ENCODE results near the gene KLF7. TPM values are rescaled to one million over a fixed set of nuclear protein-coding genes. Genes with fewer than 3 reads are reported as not detected.

KLF7 gene
- total RNA-seq, 1 donor from 2014 or later = 35.8 TPM

- H3K4me1 ChIP-seq = peaks cover 51% of the 10 kb centered on the region
- DNase-seq (ENCODE audit: extremely low spot score in 2 of 2) = no peak
- peak overlapping the region; percentile 83 to 88 for H3K4me3 ChIP-seq
- no peaks in the 10 kb centered on the region for H3K27me3 ChIP-seq
- H3K36me3 ChIP-seq = no peaks in the 10 kb centered on the region
- no peaks in the 10 kb centered on the region for H3K9me3 ChIP-seq
- peak overlapping the region; percentile 100 for H3K27ac ChIP-seq
- intact Hi-C loops (cut with DNase I) = loop anchor here (10.0 kb wide), 2 partner anchors 71 to 171 kb away; no protein-coding TSS in a partner anchor
- no peak for TF ChIP-seq CTCF (IDR thresholded peaks at IDR 0.05)
- TF ChIP-seq POLR2AphosphoS5 (IDR thresholded peaks at IDR 0.05; ENCODE audit: insufficient read depth in 1 of 2, low read depth in 1 of 2) = peak; percentile 2 to 17
- no peak for TF ChIP-seq POLR2A (IDR thresholded peaks at IDR 0.05)
Measured at GRCh38 chr2:207163756-207164005, 2.1 kb downstream of the KLF7 start.

- H3K4me1 ChIP-seq = peaks cover 56% of the 10 kb centered on the region
- intact Hi-C loops (cut with DNase I) = loop anchor here (10.0 kb wide), 2 partner anchors 72 to 172 kb away; no protein-coding TSS in a partner anchor
- H3K4me3 ChIP-seq = peak overlapping the region; percentile 83 to 88
- H3K27me3 ChIP-seq = no peaks in the 10 kb centered on the region
- H3K27ac ChIP-seq = peak overlapping the region; percentile 100
- TF ChIP-seq POLR2A (IDR thresholded peaks at IDR 0.05) (peak in 1 of 2 donors; percentile 33), CTCF (IDR thresholded peaks at IDR 0.05) (no peak), POLR2AphosphoS5 (IDR thresholded peaks at IDR 0.05; ENCODE audit: insufficient read depth in 1 of 2, low read depth in 1 of 2) (peak; percentile 48 to 94)
- no peak for DNase-seq (ENCODE audit: extremely low spot score in 2 of 2)
- no peaks in the 10 kb centered on the region for H3K36me3 ChIP-seq
- H3K9me3 ChIP-seq = no peaks in the 10 kb centered on the region
Measured at GRCh38 chr2:207163053-207163755, 2.5 kb downstream of the KLF7 start.

- intact Hi-C loops (cut with DNase I) = loop anchor here (10.0 kb wide), 2 partner anchors 72 to 172 kb away; no protein-coding TSS in a partner anchor
- no peaks in the 10 kb centered on the region for H3K27me3 ChIP-seq
- H3K4me3 ChIP-seq = peak overlapping the region; percentile 83 to 88
- H3K27ac ChIP-seq = peak overlapping the region; percentile 100
- no peak for TF ChIP-seq POLR2A (IDR thresholded peaks at IDR 0.05)
- no peak for TF ChIP-seq CTCF (IDR thresholded peaks at IDR 0.05)
- no peak for TF ChIP-seq POLR2AphosphoS5 (IDR thresholded peaks at IDR 0.05; ENCODE audit: insufficient read depth in 1 of 2, low read depth in 1 of 2)
- DNase-seq (ENCODE audit: extremely low spot score in 2 of 2) = no peak
- H3K9me3 ChIP-seq = no peaks in the 10 kb centered on the region
- H3K36me3 ChIP-seq = no peaks in the 10 kb centered on the region
- H3K4me1 ChIP-seq = peaks cover 59% of the 10 kb centered on the region
Measured at GRCh38 chr2:207162316-207162715, 3.4 kb downstream of the KLF7 start.

DNA sequence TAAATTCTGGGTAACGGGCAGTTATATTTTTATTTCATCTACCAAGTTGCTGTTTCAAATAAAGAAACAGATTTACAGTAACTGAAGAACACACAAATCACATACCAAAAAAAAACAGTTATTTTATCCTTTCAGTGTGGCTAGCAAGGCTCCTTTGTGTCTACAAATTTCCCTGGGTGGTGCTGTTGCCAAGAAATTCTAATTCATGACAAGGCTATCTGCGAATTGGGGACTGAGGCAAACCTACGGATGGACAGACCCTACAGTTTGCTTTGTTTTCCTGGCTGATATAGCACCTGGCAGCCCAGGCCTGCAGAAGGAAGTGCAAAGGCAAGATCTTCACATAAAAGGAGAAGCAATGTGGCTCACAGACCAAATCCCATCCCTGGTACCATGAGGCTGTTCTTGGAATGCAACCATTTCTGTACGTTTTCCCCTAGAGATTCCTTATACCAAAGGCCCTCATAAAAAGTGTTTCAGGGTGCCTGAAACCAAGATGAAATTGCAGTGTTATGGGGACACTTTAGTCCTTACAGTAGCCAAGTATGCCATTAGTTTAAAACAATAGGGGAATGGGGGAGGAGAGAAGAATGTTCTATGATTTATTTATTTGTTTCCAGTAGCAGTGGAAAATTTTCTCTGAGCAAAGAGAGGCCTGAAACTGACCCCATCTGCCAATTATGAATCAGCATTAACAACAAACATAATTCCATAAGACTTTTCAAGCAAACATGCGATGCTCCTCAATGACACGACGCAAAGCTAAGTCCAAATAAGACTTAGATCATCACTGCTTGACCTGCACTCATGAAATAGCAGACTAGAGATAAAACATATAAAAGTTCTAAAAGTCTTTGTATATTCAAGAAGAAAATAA is 4.3 kb downstream of the KLF7 start:
- no peaks in the 10 kb centered on the region for H3K36me3 ChIP-seq
- H3K9me3 ChIP-seq = no peaks in the 10 kb centered on the region
- DNase-seq (ENCODE audit: extremely low spot score in 2 of 2) = no peak
- H3K27ac ChIP-seq = peak overlapping the region; percentile 100
- TF ChIP-seq CTCF (IDR thresholded peaks at IDR 0.05) = no peak
- no peak for TF ChIP-seq POLR2AphosphoS5 (IDR thresholded peaks at IDR 0.05; ENCODE audit: insufficient read depth in 1 of 2, low read depth in 1 of 2)
- no peak for TF ChIP-seq POLR2A (IDR thresholded peaks at IDR 0.05)
- peak overlapping the region in 1 of 2 donors; percentile 88 for H3K4me3 ChIP-seq
- H3K4me1 ChIP-seq = peaks cover 62% of the 10 kb centered on the region
- intact Hi-C loops (cut with DNase I) = loop anchor here (10.0 kb wide), 2 partner anchors 73 to 173 kb away; no protein-coding TSS in a partner anchor
- H3K27me3 ChIP-seq = no peaks in the 10 kb centered on the region
